Naive thymus-derived CD8-positive, alpha-beta T cell (primary cell): ENCODE data around the gene SDR39U1. TPM values are rescaled to one million over a fixed set of nuclear protein-coding genes. Genes with fewer than 3 reads are reported as not detected.

Experiments used
- ATAC-seq, 2 donors: fragments of 150-1000 bp; cut with Tn5 transposase in 1 of 2; sonication (Bioruptor Pico), chemical (Tn5 transposase) in 1 of 2; 1 replicate in 1 of 2; 2 replicates in 1 of 2; pipeline ENCODE4 v1.10.0; 2021; ENCODE audit warnings: mild to moderate bottlenecking in 2 of 2, moderate library complexity in 2 of 2
- POLR2A ChIA-PET: fragments of 350-600 bp; sonication (Branson Sonifier 250); formaldehyde crosslinking; loops from one replicate; lab custom pipeline; 2021; ENCODE audit warnings: antibody characterized with exemption; lab: Charles Lee
- DNase-seq, 10 donors: peaks; one replicate each; pipeline versions ENCODE4 v3.0.0 to v3.0.0-alpha.2; 2020 to 2022
- H3K27ac Mint-ChIP-seq, 10 donors: one replicate each; pipeline ENCODE4 v1.8.0; 2020 to 2022; ENCODE audit warnings: mild to moderate bottlenecking in 10 of 10, mixed read lengths in 10 of 10, moderate library complexity in 4 of 10, inconsistent platforms in 1 of 10
- H3K27me3 Mint-ChIP-seq, 5 donors: one replicate each; pipeline ENCODE4 v1.8.0; 2021 to 2022; ENCODE audit warnings: mixed read lengths in 5 of 5
- H3K36me3 Mint-ChIP-seq, 3 donors: one replicate each; pipeline ENCODE4 v1.8.0; 2020 to 2022; ENCODE audit warnings: mixed read lengths in 3 of 3, mild to moderate bottlenecking in 2 of 3, inconsistent platforms in 1 of 3
- H3K4me1 Mint-ChIP-seq, 4 donors: one replicate each; pipeline ENCODE4 v1.8.0; 2021 to 2022; ENCODE audit warnings: mixed read lengths in 4 of 4
- H3K4me3 Mint-ChIP-seq, 10 donors: one replicate each; pipeline ENCODE4 v1.8.0; 2020 to 2022; ENCODE audit warnings: mild to moderate bottlenecking in 10 of 10, mixed read lengths in 10 of 10, moderate library complexity in 6 of 10, inconsistent platforms in 1 of 10
- H3K9me3 Mint-ChIP-seq, 9 donors: one replicate each; pipeline ENCODE4 v1.8.0; 2020 to 2022; ENCODE audit warnings: mixed read lengths in 9 of 9, mild to moderate bottlenecking in 3 of 9, inconsistent platforms in 1 of 9, moderate library complexity in 1 of 9
- polyA plus RNA-seq, 3 donors: library from polyadenylated mRNA; unstranded; fragments of 300-500 nt; fragmentation: Illumina TruSeq; gene quantifications; one replicate each; pipeline ENCODE4 v1.2.3, GENCODE V29; 2021
- total RNA-seq, 8 experiments: library from RNA in 2 of 8; stranded (reverse) in 2 of 8; gene quantifications; one replicate each; pipeline ENCODE4 v1.2.3 and lab custom pipeline; 2021 to 2026

SDR39U1 gene
- total and polyA plus RNA-seq, 5 experiments from 2014 or later: 70.3 to 145 (median 90.8) TPM

DNA sequence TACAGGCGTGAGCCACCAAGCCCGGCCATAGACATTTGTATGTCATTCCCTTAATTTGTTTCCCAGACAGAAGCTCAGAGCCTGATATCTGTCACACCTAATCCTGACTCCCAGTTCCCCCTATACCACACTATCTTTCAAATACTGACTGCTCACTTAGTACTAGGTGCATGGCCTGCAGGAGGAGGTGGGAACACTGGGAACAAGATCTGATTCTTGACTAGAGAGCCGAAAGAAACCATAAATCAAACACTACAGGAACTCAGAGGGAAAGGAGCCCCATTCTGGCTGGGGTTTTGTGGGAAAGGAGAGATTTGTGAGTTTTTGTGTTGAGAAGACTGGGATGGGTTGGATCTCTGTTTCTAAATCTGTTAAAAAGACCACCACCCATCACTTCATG lies 7.9 kb downstream of the SDR39U1 start:
- Mint-ChIP-seq H3K4me3 (no peak overlapping the region), H3K27ac (peak overlapping the region in 5 of 10 donors; percentile 6 to 74 (median 49)), H3K36me3 (peaks cover 0 to 73% (median 5%) of the 10 kb centered on the region in 3 donors), H3K4me1 (peaks cover 25 to 63% (median 56%) of the 10 kb centered on the region in 4 donors), H3K27me3 (no peaks in the 10 kb centered on the region), H3K9me3 (no peaks in the 10 kb centered on the region)
- POLR2A ChIA-PET: no interaction called here
- no peak for ATAC-seq
- DNase-seq: no peak

- peaks cover 0 to 66% (median 4%) of the 10 kb centered on the region in 3 donors for H3K36me3 Mint-ChIP-seq
- DNase-seq (no peak), ATAC-seq (no peak)
- POLR2A ChIA-PET: no interaction called here
- H3K9me3 Mint-ChIP-seq: no peaks in the 10 kb centered on the region
- peaks cover 25 to 66% (median 58%) of the 10 kb centered on the region in 4 donors for H3K4me1 Mint-ChIP-seq
- no peaks in the 10 kb centered on the region for H3K27me3 Mint-ChIP-seq
- no peak overlapping the region for H3K27ac Mint-ChIP-seq
- no peak overlapping the region for H3K4me3 Mint-ChIP-seq
Measured at GRCh38 chr14:24434036-24434435, 8.5 kb downstream of the SDR39U1 start.

- H3K4me3 Mint-ChIP-seq: peak overlapping the region in 3 of 10 donors; percentile 12 to 85 (median 39)
- ATAC-seq (no peak), DNase-seq (peak in 1 of 10 donors; percentile 62)
- no peaks in the 10 kb centered on the region for H3K9me3 Mint-ChIP-seq
- peaks cover 25 to 58% (median 50%) of the 10 kb centered on the region in 4 donors for H3K4me1 Mint-ChIP-seq
- POLR2A ChIA-PET: interaction anchor here (0.7 to 5.2 kb wide), 17 partner anchors 9 to 292 kb away, joined by 3 to 110 read pairs (median 9); partner anchors contain the start of genes ADCY4, CHMP4A, CIDEB and DHRS1
- peak overlapping the region in 7 of 10 donors; percentile 19 to 98 (median 52) for H3K27ac Mint-ChIP-seq
- peaks cover 0 to 53% (median 4%) of the 10 kb centered on the region in 3 donors for H3K36me3 Mint-ChIP-seq
- H3K27me3 Mint-ChIP-seq: no peaks in the 10 kb centered on the region
Measured at GRCh38 chr14:24432259-24433131, 10.1 kb downstream of the SDR39U1 start.

GRCh38 chr14:24431569-24432258 lies 10.9 kb downstream of the SDR39U1 start:
- Mint-ChIP-seq H3K27me3 (no peaks in the 10 kb centered on the region), H3K4me1 (peaks cover 26 to 58% (median 49%) of the 10 kb centered on the region in 4 donors), H3K4me3 (peak overlapping the region; percentile 85 to 94 (median 90)), H3K9me3 (no peaks in the 10 kb centered on the region), H3K27ac (peak overlapping the region; percentile 88 to 98 (median 96)), H3K36me3 (peaks cover 0 to 47% (median 4%) of the 10 kb centered on the region in 3 donors)
- DNase-seq (peak; percentile 79 to 94 (median 86)), ATAC-seq (peak; percentile 53 to 58)
- POLR2A ChIA-PET: interaction anchor here (0.6 to 5.2 kb wide), 22 partner anchors 9 to 296 kb away, joined by 3 to 110 read pairs (median 4); partner anchors contain the start of genes ADCY4, CHMP4A, CIDEB and DHRS1

GRCh38 chr14:24430682-24431568 lies 11.7 kb downstream of the SDR39U1 start:
- Mint-ChIP-seq H3K9me3 (no peaks in the 10 kb centered on the region), H3K36me3 (peaks cover 0 to 42% (median 3%) of the 10 kb centered on the region in 3 donors), H3K27me3 (no peaks in the 10 kb centered on the region), H3K27ac (peak overlapping the region; percentile 88 to 98 (median 96)), H3K4me3 (peak overlapping the region; percentile 85 to 94 (median 90)), H3K4me1 (peaks cover 25 to 59% (median 48%) of the 10 kb centered on the region in 4 donors)
- DNase-seq: peak; percentile 37 to 74 (median 52)
- POLR2A ChIA-PET: interaction anchor here (0.6 to 5.2 kb wide), 32 partner anchors 9 to 336 kb away, joined by 3 to 110 read pairs (median 4); partner anchors contain the start of genes ADCY4, CHMP4A, CIDEB and DHRS1
- peak; percentile 37 to 51 for ATAC-seq

DNA sequence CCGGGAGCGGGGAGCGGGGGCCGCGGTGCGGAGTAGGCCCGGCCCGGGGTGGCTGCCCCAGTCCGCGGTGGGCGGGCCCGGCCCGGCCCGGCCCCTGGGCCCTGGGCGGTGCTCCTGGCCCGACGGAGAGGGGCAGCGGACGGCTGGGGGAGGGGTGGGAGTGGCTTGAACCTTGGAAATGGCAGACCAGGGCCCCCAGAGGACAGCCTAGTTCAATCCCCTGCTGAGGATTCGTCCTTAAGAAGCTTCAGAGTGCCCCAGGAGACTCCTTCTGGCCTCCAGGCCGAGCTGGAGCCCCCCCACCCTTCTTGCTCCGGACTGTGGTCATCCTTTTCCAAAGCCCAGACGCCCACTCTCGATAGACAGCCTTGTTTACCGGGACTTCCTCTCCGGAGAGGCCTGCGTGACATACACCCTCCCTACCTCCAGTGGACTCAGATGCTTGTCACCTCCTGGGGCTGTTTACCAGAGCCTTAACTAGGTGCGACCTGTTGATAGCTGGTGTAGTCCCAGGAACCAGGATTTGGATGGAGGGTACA lies 12.4 kb downstream of the SDR39U1 start:
- Mint-ChIP-seq H3K27me3 (no peaks in the 10 kb centered on the region), H3K4me3 (peak overlapping the region; percentile 85 to 94 (median 90)), H3K27ac (peak overlapping the region; percentile 88 to 99 (median 96)), H3K36me3 (peaks cover 0 to 35% (median 0%) of the 10 kb centered on the region in 3 donors), H3K9me3 (no peaks in the 10 kb centered on the region), H3K4me1 (peaks cover 26 to 56% (median 47%) of the 10 kb centered on the region in 4 donors)
- POLR2A ChIA-PET: interaction anchor here (0.7 to 5.2 kb wide), 32 partner anchors 8 to 335 kb away, joined by 3 to 110 read pairs (median 4); partner anchors contain the start of genes ADCY4, CHMP4A, DCAF11 and DHRS1
- peak in 6 of 10 donors; percentile 26 to 72 (median 50) for DNase-seq
- ATAC-seq: peak; percentile 44 to 65

DNA sequence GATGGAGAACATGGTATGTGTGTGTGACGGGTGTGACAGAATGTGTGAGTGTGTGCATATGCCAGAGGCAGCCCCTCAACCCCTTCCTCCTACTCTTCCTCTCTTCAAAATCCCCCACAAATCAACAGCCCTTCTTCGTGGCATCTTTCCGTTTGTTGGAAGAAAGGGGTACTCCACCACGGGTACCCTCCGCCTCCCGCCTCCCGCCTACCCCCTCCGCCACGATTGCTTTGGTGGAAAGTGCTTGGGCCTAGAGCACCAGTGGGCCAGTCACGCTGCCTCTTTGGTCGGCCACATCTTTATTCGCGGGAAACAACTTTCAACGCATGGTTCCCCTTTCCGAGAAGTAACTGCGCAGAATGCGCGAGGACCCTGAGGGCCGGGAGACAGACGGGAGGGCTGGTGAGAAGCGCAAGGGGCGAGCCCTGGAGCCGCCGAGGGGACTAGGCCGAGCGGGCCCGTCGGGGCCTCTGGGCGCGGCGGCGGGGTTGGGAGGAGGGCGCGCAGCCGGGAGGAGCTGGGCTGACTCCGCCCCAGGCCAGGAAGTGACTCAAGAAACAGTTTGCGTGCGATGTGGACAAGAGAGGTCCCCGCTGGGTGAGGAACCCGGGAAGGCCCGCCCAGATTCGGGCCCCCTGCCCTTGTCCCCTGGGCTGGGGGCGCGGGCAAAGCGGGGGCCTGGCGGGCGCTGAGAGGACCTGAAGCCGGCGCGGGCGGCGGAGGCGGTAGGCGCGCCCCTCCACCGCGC lies 13.0 kb downstream of the SDR39U1 start, which contains the start of the genes CBLN3 and KHNYN:
TSS of gene CBLN3 (minus strand) at position 274 of the 748 bp plus-strand sequence. CDS start 614 bp downstream, outside the sequence.
TSS of gene KHNYN (plus strand) at position 560 of the 748 bp plus-strand sequence. CDS start 777 bp downstream, outside the sequence.
- POLR2A ChIA-PET: interaction anchor here (0.7 to 5.2 kb wide), 29 partner anchors 8 to 335 kb away, joined by 3 to 110 read pairs (median 4); partner anchors contain the start of genes ADCY4, CHMP4A, DCAF11 and DHRS1
- Mint-ChIP-seq H3K27me3 (no peaks in the 10 kb centered on the region), H3K9me3 (no peaks in the 10 kb centered on the region), H3K4me1 (peaks cover 25 to 54% (median 47%) of the 10 kb centered on the region in 4 donors), H3K4me3 (peak within 1 kb of the TSS; percentile 85 to 94 (median 91)), H3K36me3 (peaks cover 0 to 29% (median 0%) of the 10 kb centered on the region in 3 donors), H3K27ac (peak within 1 kb of the TSS; percentile 88 to 100 (median 99))
- peak; percentile 83 to 85 for ATAC-seq
- DNase-seq: peak; percentile 80 to 93 (median 86)

- peaks cover 25 to 54% (median 47%) of the 10 kb centered on the region in 4 donors for H3K4me1 Mint-ChIP-seq
- H3K27ac Mint-ChIP-seq: peak overlapping the region; percentile 87 to 100 (median 99)
- H3K4me3 Mint-ChIP-seq: peak overlapping the region in 9 of 10 donors; percentile 77 to 93 (median 89)
- peaks cover 0 to 21% (median 0%) of the 10 kb centered on the region in 3 donors for H3K36me3 Mint-ChIP-seq
- POLR2A ChIA-PET: interaction anchor here (0.5 to 5.2 kb wide), 9 partner anchors 9 to 215 kb away, joined by 3 to 110 read pairs (median 4); partner anchors contain the start of genes ADCY4, NFATC4, RABGGTA and SDR39U1
- ATAC-seq: no peak
- H3K9me3 Mint-ChIP-seq: no peaks in the 10 kb centered on the region
- no peaks in the 10 kb centered on the region for H3K27me3 Mint-ChIP-seq
- peak in 1 of 10 donors; percentile 63 for DNase-seq
Measured at GRCh38 chr14:24428628-24429394, 13.8 kb downstream of the SDR39U1 start.
